Stimulated activated CD8-positive, alpha-beta memory T cell treated with anti-CD3 and anti-CD28 coated beads, Interleukin-4, amount 100 ng/mL, for 4 hours (primary cell): Measurements from ENCODE around the gene DCTN2.
"Not testable (repeated sequence)": the region's sequence is repeated elsewhere in the genome, so short reads cannot be mapped to it uniquely, and the experiment has no call there.

Experiments used
- DNase-seq, 2 donors: peaks; one replicate each; pipeline ENCODE4 v3.0.0-alpha.2; 2020; ENCODE audit warnings: low read depth in 2 of 2, low spot score in 1 of 2

DCTN2 gene

GRCh38 chr12:57577981-57578758 is 31.2 kb upstream of the DCTN2 start:
- DNase-seq: no peak

GRCh38 chr12:57576613-57577160 is 29.7 kb upstream of the DCTN2 start:
- no peak for DNase-seq

GRCh38 chr12:57575771-57576612 is 29.0 kb upstream of the DCTN2 start:
- no peak for DNase-seq

GRCh38 chr12:57574795-57575194 is 27.8 kb upstream of the DCTN2 start:
- no peak for DNase-seq

- DNase-seq: no peak
Observed at GRCh38 chr12:57571926-57572762, 25.2 kb upstream of the DCTN2 start.

- DNase-seq: not testable (repeated sequence)
Observed at GRCh38 chr12:57570438-57570837, 23.4 kb upstream of the DCTN2 start.

- no peak for DNase-seq
Observed at GRCh38 chr12:57569858-57570257, 22.9 kb upstream of the DCTN2 start.

- DNase-seq: no peak
Observed at GRCh38 chr12:57568838-57569237, 21.8 kb upstream of the DCTN2 start.

- no peak for DNase-seq
Observed at GRCh38 chr12:57564178-57564740, 17.3 kb upstream of the DCTN2 start.

- DNase-seq: no peak
Observed at GRCh38 chr12:57563358-57563757, 16.4 kb upstream of the DCTN2 start.

GRCh38 chr12:57561117-57561516 is 14.1 kb upstream of the DCTN2 start:
- DNase-seq: not testable (repeated sequence)

GRCh38 chr12:57560516-57560915 is 13.5 kb upstream of the DCTN2 start:
- DNase-seq: no peak

GRCh38 chr12:57558864-57559263 is 11.9 kb upstream of the DCTN2 start:
- no peak for DNase-seq

GRCh38 chr12:57554897-57555296 is 7.9 kb upstream of the DCTN2 start:
- no peak for DNase-seq

- DNase-seq: no peak
Observed at GRCh38 chr12:57554453-57554852, 7.5 kb upstream of the DCTN2 start.

- DNase-seq: no peak
Observed at GRCh38 chr12:57553343-57554202, 6.6 kb upstream of the DCTN2 start.

GRCh38 chr12:57552835-57553313 is 5.9 kb upstream of the DCTN2 start:
- no peak for DNase-seq

GRCh38 chr12:57552306-57552651 is 5.3 kb upstream of the DCTN2 start:
- no peak for DNase-seq

- no peak for DNase-seq
Observed at GRCh38 chr12:57551637-57552305, 4.8 kb upstream of the DCTN2 start.
